Activated CD8-positive, alpha-beta T cell treated with anti-CD3 and anti-CD28 coated beads, Interleukin-2, amount 10 ng/mL, durations not matched to agents 7 days and 5 days (primary cell): Measurements from ENCODE around the gene CFAP251. TPM values are rescaled to one million over a fixed set of nuclear protein-coding genes. Genes with fewer than 3 reads are reported as not detected.

ENCODE experiments used
- ATAC-seq: fragments of 150-1000 bp; cut with Tn5 transposase; one replicate; pipeline ENCODE4 v1.10.0; 2021; ENCODE audit warnings: moderate library complexity
- CTCF ChIA-PET: fragments of 350-600 bp; sonication (Branson Sonifier 250); formaldehyde crosslinking; loops from one replicate; lab custom pipeline; 2021; ENCODE audit warnings: antibody characterized with exemption; lab: Charles Lee
- POLR2A ChIA-PET: fragments of 350-600 bp; sonication (Branson Sonifier 250); formaldehyde crosslinking; loops from one replicate; lab custom pipeline; 2021; ENCODE audit warnings: antibody characterized with exemption; lab: Charles Lee
- DNase-seq: peaks from one replicate; pipeline ENCODE4 v3.0.0-alpha.2; 2020
- H3K27ac Mint-ChIP-seq: one replicate; pipeline ENCODE4 v1.8.0; 2021; ENCODE audit warnings: mild to moderate bottlenecking, mixed read lengths
- H3K27me3 Mint-ChIP-seq: one replicate; pipeline ENCODE4 v1.8.0; 2021; ENCODE audit warnings: low read depth, mixed read lengths
- H3K36me3 Mint-ChIP-seq: one replicate; pipeline ENCODE4 v1.8.0; 2021; ENCODE audit warnings: low read depth, mixed read lengths
- H3K4me1 Mint-ChIP-seq: one replicate; pipeline ENCODE4 v1.8.0; 2021; ENCODE audit warnings: low read depth, mixed read lengths
- H3K4me3 Mint-ChIP-seq: one replicate; pipeline ENCODE4 v1.8.0; 2021; ENCODE audit warnings: mild to moderate bottlenecking, mixed read lengths
- H3K9me3 Mint-ChIP-seq: one replicate; pipeline ENCODE4 v1.8.0; 2022; ENCODE audit warnings: mixed read lengths; ENCODE audit not compliant: insufficient read depth
- total RNA-seq, 2 experiments: library from RNA; stranded (reverse); gene quantifications; one replicate each; pipeline ENCODE4 v1.2.3, GENCODE V29; 2021

The CFAP251 gene
- total RNA-seq, 2 experiments from 2014 or later = 0.70 to 0.82 TPM

DNA sequence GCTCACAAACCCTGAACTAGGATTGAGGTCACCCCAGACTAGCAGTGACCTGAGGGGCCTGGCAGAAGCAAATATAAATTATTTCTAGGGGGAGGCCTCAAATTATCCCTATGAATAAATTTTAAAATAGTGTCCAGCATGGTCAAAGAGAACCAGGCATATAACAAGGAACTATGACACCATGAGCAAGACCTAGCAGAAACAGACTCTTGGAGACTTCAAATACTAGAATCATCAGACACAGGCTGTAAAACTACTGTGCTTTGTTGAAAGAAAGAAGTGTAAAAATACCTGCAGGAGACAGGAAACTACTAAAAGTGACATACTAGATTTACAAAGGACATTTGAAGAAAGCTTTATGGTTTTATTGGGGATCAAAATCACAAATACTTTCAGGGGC lies 100.1 kb downstream of the CFAP251 start:
- Mint-ChIP-seq H3K27me3 (peaks cover 20% of the 10 kb centered on the region), H3K4me3 (no peak overlapping the region), H3K36me3 (peaks cover 3% of the 10 kb centered on the region), H3K9me3 (peaks cover 6% of the 10 kb centered on the region), H3K27ac (no peak overlapping the region), H3K4me1 (peaks cover 16% of the 10 kb centered on the region)
- no peak for DNase-seq
- ChIA-PET CTCF (no interaction called here), POLR2A (no interaction called here)
- ATAC-seq = no peak

DNA sequence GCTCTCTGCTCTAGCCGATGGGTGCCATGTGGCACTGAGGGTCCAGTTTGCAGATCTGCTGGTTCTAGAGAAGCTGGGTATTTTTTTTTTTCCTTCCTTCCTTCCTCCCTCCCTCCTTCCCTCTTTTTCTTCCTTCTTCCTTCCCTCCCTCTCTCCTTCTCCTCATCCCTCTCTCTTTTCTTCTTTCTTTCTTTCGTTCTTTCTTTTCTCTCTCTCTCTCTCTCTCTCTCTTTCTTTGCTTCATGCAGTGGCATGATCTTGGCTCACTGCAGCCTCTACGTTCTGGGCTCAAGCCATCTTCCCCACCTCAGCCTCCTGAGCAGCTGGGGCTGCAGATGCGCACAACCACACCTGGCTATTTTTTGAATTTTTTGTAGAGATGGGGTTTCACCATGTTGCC lies 100.5 kb downstream of the CFAP251 start:
- Mint-ChIP-seq H3K9me3 (peaks cover 6% of the 10 kb centered on the region), H3K27ac (no peak overlapping the region), H3K27me3 (peaks cover 20% of the 10 kb centered on the region), H3K4me3 (no peak overlapping the region), H3K4me1 (peaks cover 16% of the 10 kb centered on the region), H3K36me3 (peaks cover 3% of the 10 kb centered on the region)
- ChIA-PET CTCF (no interaction called here), POLR2A (interaction anchor here (0.7 kb wide), 1 partner anchor 393 kb away, joined by 3 read pairs; no protein-coding TSS in a partner anchor)
- ATAC-seq = no peak
- no peak for DNase-seq

DNA sequence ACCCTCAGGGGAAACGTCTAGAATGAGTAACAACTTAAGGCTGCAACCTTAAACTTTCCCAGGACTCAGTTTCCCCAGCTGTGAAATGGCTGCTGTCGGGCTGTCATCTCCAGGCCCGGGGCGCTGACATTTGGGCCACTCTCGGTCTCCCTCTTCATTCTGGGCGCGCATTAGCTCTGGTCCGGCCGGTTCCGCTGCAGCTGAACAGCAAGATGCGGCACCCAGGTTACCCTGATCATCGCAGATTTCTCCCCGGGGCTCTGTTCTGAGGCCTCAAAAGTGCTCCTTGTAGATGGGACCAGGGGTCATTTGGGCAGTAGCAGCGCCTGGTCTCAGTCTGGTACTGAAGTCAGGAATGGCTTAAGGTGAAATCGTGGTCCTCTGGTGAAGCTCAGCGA lies 102.4 kb downstream of the CFAP251 start:
- H3K9me3 Mint-ChIP-seq = peaks cover 6% of the 10 kb centered on the region
- no peak for DNase-seq
- H3K4me3 Mint-ChIP-seq = peak overlapping the region; percentile 81
- H3K36me3 Mint-ChIP-seq = peaks cover 3% of the 10 kb centered on the region
- H3K4me1 Mint-ChIP-seq = peaks cover 18% of the 10 kb centered on the region
- no peak for ATAC-seq
- CTCF ChIA-PET = interaction anchor here (1.4 kb wide), 1 partner anchor 103 kb away, joined by 8 read pairs; the partner anchor contains the start of gene CFAP251
- peaks cover 20% of the 10 kb centered on the region for H3K27me3 Mint-ChIP-seq
- POLR2A ChIA-PET = interaction anchor here (1.2 to 1.5 kb wide), 2 partner anchors 29 to 132 kb away, joined by 4 to 5 read pairs; partner anchors contain the start of gene PSMD9
- H3K27ac Mint-ChIP-seq = no peak overlapping the region

DNA sequence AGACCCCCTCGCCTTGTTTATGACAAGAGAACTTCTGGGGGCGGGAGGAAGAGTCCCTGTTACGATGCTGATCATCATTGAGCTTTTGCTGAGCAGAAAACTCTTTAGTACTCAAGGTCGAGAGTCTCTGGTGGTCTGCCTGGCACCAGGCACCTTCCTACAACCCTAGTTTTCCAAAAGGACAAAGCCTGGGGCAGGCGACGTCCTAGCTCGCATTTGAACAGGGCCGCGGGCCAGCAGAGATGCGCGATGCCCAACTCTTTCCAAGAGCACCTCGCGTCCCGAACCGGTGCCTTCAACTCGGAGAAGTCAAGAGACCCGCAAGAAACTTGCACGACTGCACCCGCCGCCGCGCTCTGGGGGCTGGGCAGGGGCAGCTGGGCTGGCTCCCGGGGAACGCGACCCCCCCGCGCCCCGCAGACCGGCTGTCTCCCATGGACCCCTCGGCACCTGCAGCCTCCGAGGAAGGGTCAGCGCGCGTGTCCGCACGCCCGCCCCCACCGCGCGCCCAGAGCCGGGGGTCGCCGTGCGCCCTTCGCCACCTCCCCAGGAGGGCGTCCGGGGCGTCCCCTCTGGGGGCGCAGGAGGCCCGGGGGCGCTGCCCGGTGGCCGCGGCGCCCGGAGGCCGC lies 102.9 kb downstream of the CFAP251 start:
- peak overlapping the region; percentile 70 for H3K27ac Mint-ChIP-seq

DNA sequence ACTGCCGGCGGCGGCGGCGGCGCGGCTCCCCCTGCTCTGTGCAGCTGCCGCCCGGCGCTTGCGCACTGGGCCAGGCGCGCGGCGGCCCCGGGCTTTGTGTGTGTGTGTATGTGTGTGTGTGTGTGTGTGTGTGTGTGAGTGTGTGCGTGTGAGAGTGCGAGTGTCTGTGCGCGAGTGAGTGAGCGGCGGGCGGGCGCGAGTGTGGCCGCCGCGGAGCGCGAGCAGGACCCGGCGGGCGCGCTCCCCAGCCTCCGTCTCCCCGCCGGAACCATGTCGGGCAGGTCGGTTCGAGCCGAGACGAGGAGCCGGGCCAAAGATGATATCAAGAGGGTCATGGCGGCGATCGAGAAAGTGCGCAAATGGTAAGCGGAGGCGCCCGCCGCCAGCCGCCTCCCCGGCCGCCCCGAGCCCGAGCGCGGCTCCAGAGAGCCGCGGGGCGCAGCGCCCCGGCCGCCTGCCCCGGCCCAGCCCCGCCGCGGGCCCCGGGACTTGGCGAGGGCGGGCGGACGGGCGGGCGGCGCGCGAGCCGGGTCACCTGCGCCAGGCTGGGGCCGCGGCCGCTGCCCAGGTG lies 103.5 kb downstream of the CFAP251 start, which contains the start of gene BCL7A:
Gene BCL7A, plus strand, starts transcription at position 63 of the 571 bp plus-strand sequence. Its CDS starts 208 bp downstream, at position 271.
- H3K27me3 Mint-ChIP-seq = peaks cover 20% of the 10 kb centered on the region
- ATAC-seq = peak; percentile 81
- peak within 1 kb of the TSS; percentile 83 for H3K27ac Mint-ChIP-seq
- ChIA-PET POLR2A (interaction anchor here (1.2 to 1.5 kb wide), 2 partner anchors 30 to 133 kb away, joined by 4 to 5 read pairs; partner anchors contain the start of gene PSMD9), CTCF (interaction anchor here (1.0 kb wide), 1 partner anchor 227 kb away, joined by 4 read pairs; no protein-coding TSS in a partner anchor)
- H3K9me3 Mint-ChIP-seq = peaks cover 6% of the 10 kb centered on the region
- peaks cover 3% of the 10 kb centered on the region for H3K36me3 Mint-ChIP-seq
- peak; percentile 74 for DNase-seq
- H3K4me3 Mint-ChIP-seq = peak within 1 kb of the TSS; percentile 83
- peaks cover 18% of the 10 kb centered on the region for H3K4me1 Mint-ChIP-seq

More for the DNA sequence above, 102.9 kb downstream of the CFAP251 start:
- H3K4me1 Mint-ChIP-seq = peaks cover 18% of the 10 kb centered on the region
- H3K9me3 Mint-ChIP-seq = peaks cover 6% of the 10 kb centered on the region
- DNase-seq (peak; percentile 25), ATAC-seq (peak; percentile 16)
- ChIA-PET POLR2A (interaction anchor here (1.2 to 1.5 kb wide), 2 partner anchors 29 to 133 kb away, joined by 4 to 5 read pairs; partner anchors contain the start of gene PSMD9), CTCF (interaction anchor here (1.4 kb wide), 1 partner anchor 103 kb away, joined by 8 read pairs; the partner anchor contains the start of gene CFAP251)
- H3K36me3 Mint-ChIP-seq = peaks cover 3% of the 10 kb centered on the region
- H3K4me3 Mint-ChIP-seq = peak overlapping the region; percentile 83
- peaks cover 20% of the 10 kb centered on the region for H3K27me3 Mint-ChIP-seq

DNA sequence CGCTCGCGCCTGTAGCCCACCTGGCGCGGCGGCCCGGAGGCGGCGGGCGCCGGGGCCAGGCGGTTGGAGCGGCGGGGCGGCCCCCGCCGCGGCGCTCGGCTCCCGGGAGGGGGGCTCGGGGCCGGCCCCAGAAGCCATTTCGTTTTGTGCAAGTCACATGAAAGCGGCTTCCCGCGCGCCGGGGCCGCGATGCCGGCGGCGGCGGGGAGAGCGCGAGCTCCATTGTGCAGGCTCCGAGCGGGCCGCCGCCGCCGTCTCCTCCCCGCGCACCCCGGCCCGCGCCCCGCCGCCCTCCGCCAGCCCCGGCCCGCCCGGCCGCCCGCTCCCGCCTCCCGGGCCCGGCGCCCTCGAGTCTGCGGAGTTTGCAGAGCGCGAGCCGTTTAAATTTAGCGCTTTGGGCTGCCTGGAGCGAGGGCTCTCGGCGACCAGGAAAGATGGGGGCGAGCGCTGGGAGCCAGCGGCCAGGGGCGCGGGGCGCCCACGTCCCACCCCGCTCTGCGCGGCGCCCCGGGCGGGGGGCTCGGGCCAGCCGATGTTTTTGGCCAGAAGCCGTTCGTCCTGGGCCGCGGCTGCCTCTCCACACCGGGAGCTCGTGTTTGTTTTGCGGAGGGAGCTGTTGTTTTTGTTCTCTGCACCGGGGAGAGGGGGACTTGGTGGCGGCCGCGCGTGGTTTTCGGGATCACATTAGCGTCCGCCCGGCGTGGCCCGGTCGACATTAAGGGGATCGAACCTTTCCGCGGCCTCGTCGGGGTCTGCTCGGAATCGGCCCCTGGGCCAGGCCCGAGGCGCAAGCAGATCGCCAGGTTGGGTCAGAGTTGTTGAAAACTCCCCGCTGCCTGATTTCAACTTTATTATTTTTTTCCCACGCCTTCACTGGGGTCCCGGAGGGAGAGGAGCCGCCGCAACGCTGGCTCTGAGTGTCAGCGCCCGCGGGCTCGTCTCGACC lies 104.3 kb downstream of the CFAP251 start:
- H3K9me3 Mint-ChIP-seq = peaks cover 6% of the 10 kb centered on the region
- ATAC-seq (peak; percentile 53), DNase-seq (peak; percentile 59)
- peaks cover 20% of the 10 kb centered on the region for H3K27me3 Mint-ChIP-seq
- H3K27ac Mint-ChIP-seq = peak overlapping the region; percentile 39
- ChIA-PET POLR2A (interaction anchor here (0.6 to 1.5 kb wide), 2 partner anchors 30 to 228 kb away, joined by 3 to 4 read pairs; no protein-coding TSS in a partner anchor), CTCF (interaction anchor here (0.8 to 1.8 kb wide), 4 partner anchors 30 to 228 kb away, joined by 3 to 7 read pairs (median 4); partner anchors contain the start of gene CFAP251)
- H3K4me3 Mint-ChIP-seq = peak overlapping the region; percentile 77
- H3K4me1 Mint-ChIP-seq = peaks cover 18% of the 10 kb centered on the region
- H3K36me3 Mint-ChIP-seq = peaks cover 3% of the 10 kb centered on the region

DNA sequence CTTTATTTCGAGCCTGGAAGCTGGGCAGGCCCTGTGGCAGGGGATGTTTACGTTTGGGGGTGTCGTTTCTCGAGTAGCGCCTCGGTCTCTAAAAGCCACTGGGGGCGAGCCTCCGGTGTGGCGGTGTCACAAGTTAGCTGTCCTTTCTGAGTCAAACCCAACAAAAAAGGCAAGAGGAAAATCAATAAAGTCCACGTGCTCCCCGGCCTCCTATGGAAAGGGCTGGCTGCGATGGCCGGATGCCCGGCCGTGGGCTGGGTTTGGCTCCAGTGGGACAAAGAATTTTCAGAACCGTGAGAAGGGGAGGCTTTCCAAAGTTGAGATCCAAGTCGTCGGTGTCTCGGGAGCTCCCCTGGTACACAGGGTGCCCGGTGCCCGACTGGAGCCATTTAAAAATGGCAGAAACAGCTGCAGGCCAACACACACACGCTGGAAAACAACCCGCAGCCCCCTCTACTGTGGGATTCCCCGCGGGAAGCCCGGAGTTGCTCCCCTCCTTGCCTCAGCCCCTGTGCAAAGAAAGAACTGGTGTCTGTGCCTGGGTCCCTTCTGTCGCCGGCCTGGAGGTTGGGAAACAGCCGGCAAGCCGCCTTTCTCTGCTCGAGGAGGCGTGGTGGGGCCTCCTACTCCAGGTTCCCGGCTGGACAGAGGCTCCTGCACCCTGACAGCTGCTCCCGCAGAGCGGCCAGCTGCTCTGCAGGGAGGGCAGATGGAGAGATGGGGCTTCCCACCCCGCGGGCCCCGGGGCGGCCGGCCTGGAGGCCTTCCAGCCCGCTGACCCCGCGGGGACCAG lies 105.1 kb downstream of the CFAP251 start:
- H3K36me3 Mint-ChIP-seq = peaks cover 3% of the 10 kb centered on the region
- DNase-seq = peak; percentile 45
- ChIA-PET POLR2A (interaction anchor here (0.6 to 1.1 kb wide), 2 partner anchors 9 to 228 kb away, joined by 3 read pairs; no protein-coding TSS in a partner anchor), CTCF (interaction anchor here (0.8 to 1.8 kb wide), 3 partner anchors 31 to 105 kb away, joined by 3 to 7 read pairs (median 4); partner anchors contain the start of gene CFAP251)
- peaks cover 20% of the 10 kb centered on the region for H3K27me3 Mint-ChIP-seq
- H3K4me1 Mint-ChIP-seq = peaks cover 25% of the 10 kb centered on the region
- peak overlapping the region; percentile 39 for H3K27ac Mint-ChIP-seq
- H3K9me3 Mint-ChIP-seq = peaks cover 1% of the 10 kb centered on the region
- ATAC-seq = no peak
- peak overlapping the region; percentile 77 for H3K4me3 Mint-ChIP-seq

DNA sequence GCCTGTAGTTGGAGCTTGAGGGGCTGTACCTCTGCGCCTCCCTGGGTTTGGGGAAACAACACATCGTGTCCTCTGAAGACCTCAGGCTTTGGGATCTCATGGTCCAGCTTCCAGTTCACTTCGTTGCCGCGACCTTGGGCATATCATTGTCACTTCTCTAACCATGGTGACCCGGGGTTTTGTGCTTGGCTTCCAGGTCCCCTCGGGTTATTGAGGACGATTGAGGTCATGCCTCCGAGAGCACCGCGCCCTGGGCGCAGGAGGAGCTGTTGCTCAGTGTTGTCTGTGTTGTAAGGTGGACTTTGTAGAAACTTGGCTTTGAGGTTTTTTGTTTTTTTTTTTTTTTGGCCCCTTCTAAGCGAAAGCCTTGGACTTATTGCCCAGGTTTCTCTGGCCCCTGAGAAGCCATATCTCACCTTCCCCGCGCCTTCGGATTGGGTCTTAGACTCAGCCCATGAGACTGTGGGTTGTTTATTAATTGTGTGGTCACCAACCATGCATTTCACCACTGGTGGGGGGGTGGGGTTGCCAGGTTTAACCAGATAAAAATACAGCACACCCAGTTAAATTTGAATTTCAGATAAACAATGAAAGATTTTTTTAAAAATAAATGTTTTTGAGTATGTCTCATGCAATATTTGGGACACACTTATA lies 105.9 kb downstream of the CFAP251 start:
- Mint-ChIP-seq H3K27ac (no peak overlapping the region), H3K4me3 (no peak overlapping the region), H3K36me3 (peaks cover 3% of the 10 kb centered on the region), H3K27me3 (peaks cover 15% of the 10 kb centered on the region), H3K9me3 (no peaks in the 10 kb centered on the region), H3K4me1 (peaks cover 33% of the 10 kb centered on the region)
- POLR2A ChIA-PET = interaction anchor here (1.1 kb wide), 1 partner anchor 8 kb away, joined by 3 read pairs; no protein-coding TSS in a partner anchor
- no peak for ATAC-seq
- DNase-seq = no peak
- CTCF ChIA-PET = interaction anchor here (1.5 to 1.8 kb wide), 2 partner anchors 32 to 106 kb away, joined by 3 to 7 read pairs; partner anchors contain the start of gene CFAP251

DNA sequence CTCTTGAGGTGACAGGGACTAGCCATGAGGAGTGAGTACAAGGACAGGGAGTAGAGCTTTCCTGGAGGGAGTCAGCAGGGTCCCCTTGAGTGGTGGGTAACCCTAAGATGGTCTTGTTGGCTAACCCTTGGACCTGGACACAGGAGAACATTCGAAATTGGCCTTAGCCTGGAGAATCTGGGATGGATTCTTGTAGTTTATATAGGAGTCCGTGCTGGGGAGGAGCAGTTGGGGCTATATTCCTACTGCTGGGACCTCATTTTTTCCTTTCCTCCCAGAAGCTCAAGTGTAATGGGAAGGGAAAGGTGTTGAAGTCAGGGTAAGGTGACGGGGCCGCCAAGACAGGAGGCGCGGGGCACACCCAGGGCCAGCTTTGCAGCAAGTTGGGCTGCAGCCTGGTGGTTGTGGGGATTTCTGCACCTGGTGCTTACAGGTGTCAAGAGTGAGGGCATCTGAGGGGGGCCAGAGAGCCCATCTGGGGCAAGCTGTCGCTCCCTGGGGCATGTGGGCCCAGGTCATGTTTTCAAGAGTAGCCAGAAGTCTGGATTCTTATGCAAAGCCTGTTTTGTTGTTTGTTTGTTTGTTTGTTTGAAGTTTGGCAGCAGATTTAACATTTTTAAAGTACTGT lies 108.4 kb downstream of the CFAP251 start:
- ChIA-PET POLR2A (no interaction called here), CTCF (no interaction called here)
- Mint-ChIP-seq H3K4me3 (no peak overlapping the region), H3K4me1 (peaks cover 32% of the 10 kb centered on the region), H3K27me3 (peaks cover 2% of the 10 kb centered on the region), H3K27ac (no peak overlapping the region), H3K9me3 (no peaks in the 10 kb centered on the region), H3K36me3 (no peaks in the 10 kb centered on the region)
- DNase-seq = no peak
- no peak for ATAC-seq
